HEK293 (cell line): ENCODE measurements around the gene KRT73.

ENCODE experiments used
- CTCF ChIA-PET: fragments of 350-600 bp; formaldehyde crosslinking; extraction: SDS; loops from one replicate; lab custom pipeline; 2021; ENCODE audit warnings: antibody characterized with exemption; lab: Yijun Ruan, JAX
- POLR2A ChIA-PET: fragments of 300-600 bp; formaldehyde crosslinking; extraction: SDS; loops from one replicate; lab custom pipeline; 2020; ENCODE audit warnings: antibody characterized with exemption, inconsistent platforms; lab: Yijun Ruan, JAX
- H3K27ac ChIP-seq: fragments of 200-500 bp; sonication (Bioruptor generic); 2 replicates; pipeline ENCODE4 v1.5.1; 2014; ENCODE audit warnings: low read depth, low read length, control low read depth, inconsistent platforms; ENCODE audit errors: extremely low read depth
- H3K36me3 ChIP-seq, 2 experiments: fragments of 200-500 bp in 1 of 2; sonication (Bioruptor generic) in 1 of 2; 1 replicate in 1 of 2; 2 replicates in 1 of 2; pipeline ENCODE4 v1.5.1; 2014 to 2017; ENCODE audit warnings: inconsistent platforms in 2 of 2, low read length in 2 of 2; ENCODE audit not compliant: control insufficient read depth in 2 of 2, insufficient read depth in 1 of 2
- H3K4me1 ChIP-seq: fragments of 200-500 bp; sonication (Bioruptor generic); 2 replicates; pipeline ENCODE4 v1.5.1; 2014; ENCODE audit warnings: mild to moderate bottlenecking, low read length, inconsistent platforms; ENCODE audit not compliant: control insufficient read depth, insufficient read depth
- H3K4me3 ChIP-seq: 2 replicates; pipeline ENCODE4 v1.5.1; 2011; ENCODE audit warnings: low read depth, mild to moderate bottlenecking, control low read depth, low read length, moderate library complexity
- H3K9me3 ChIP-seq: fragments of 200-500 bp; sonication (Bioruptor generic); 2 replicates; pipeline ENCODE4 v1.5.1; 2014; ENCODE audit warnings: low read depth, low read length, inconsistent platforms; ENCODE audit not compliant: control insufficient read depth, insufficient read depth
- AEBP2 ChIP-seq: fragments of 450-650 bp; formaldehyde crosslinking; IDR thresholded peaks from 2 replicates; pipeline ENCODE4 v1.5.1; 2016; ENCODE audit warnings: missing biosample characterization, missing genetic modification characterization, borderline replicate concordance
- BCL11A ChIP-seq: fragments of 450-650 bp; formaldehyde crosslinking; IDR thresholded peaks from 2 replicates; pipeline ENCODE4 v1.5.1; 2016; ENCODE audit warnings: low read depth, missing biosample characterization, missing genetic modification characterization
- CTCF ChIP-seq: fragments of 450-650 bp; formaldehyde crosslinking; IDR thresholded peaks from 2 replicates; pipeline ENCODE4 v1.5.1; 2016; ENCODE audit warnings: missing biosample characterization, missing genetic modification characterization
- GLI2 ChIP-seq: fragments of 450-650 bp; formaldehyde crosslinking; IDR thresholded peaks from 2 replicates; pipeline ENCODE4; 2017; ENCODE audit warnings: missing biosample characterization, missing genetic modification characterization, low read depth, borderline replicate concordance
- IKZF3 ChIP-seq: fragments of 450-650 bp; IDR thresholded peaks from 2 replicates; pipeline ENCODE4 v1.5.0; 2018; ENCODE audit warnings: missing biosample characterization, mild to moderate bottlenecking, missing genetic modification characterization, moderate library complexity
- KLF9 ChIP-seq: fragments of 450-650 bp; formaldehyde crosslinking; IDR thresholded peaks from 2 replicates; pipeline ENCODE4 v1.5.1; 2016; ENCODE audit warnings: missing biosample characterization, missing genetic modification characterization, low read depth
- SP2 ChIP-seq: fragments of 450-650 bp; formaldehyde crosslinking; IDR thresholded peaks from 2 replicates; pipeline ENCODE4 v1.5.1; 2016; ENCODE audit warnings: missing biosample characterization, missing genetic modification characterization
- SP3 ChIP-seq: fragments of 450-650 bp; formaldehyde crosslinking; IDR thresholded peaks from 2 replicates; pipeline ENCODE4 v1.5.1; 2016; ENCODE audit warnings: missing biosample characterization, missing genetic modification characterization
- ZBTB17 ChIP-seq: fragments of 450-650 bp; formaldehyde crosslinking; IDR thresholded peaks from 2 replicates; pipeline ENCODE4 v1.5.1; 2016; ENCODE audit warnings: missing biosample characterization, missing genetic modification characterization
- ZBTB8A ChIP-seq: fragments of 450-650 bp; formaldehyde crosslinking; IDR thresholded peaks from 2 replicates; pipeline ENCODE4 v1.5.1; 2016; ENCODE audit warnings: missing biosample characterization, missing genetic modification characterization
- ZFHX2 ChIP-seq: fragments of 450-650 bp; formaldehyde crosslinking; conservative IDR thresholded peaks from 2 replicates; pipeline ENCODE4 v1.5.1; 2016; ENCODE audit warnings: missing biosample characterization, missing genetic modification characterization
- ZNF24 ChIP-seq: fragments of 450-650 bp; formaldehyde crosslinking; IDR thresholded peaks from 2 replicates; pipeline ENCODE4 v1.5.1; 2016; ENCODE audit warnings: missing biosample characterization, missing genetic modification characterization
- ZNF26 ChIP-seq: fragments of 450-650 bp; formaldehyde crosslinking; IDR thresholded peaks from 2 replicates; pipeline ENCODE4 v1.5.1; 2016; ENCODE audit warnings: missing biosample characterization, missing genetic modification characterization
- ZNF37A ChIP-seq: fragments of 450-650 bp; IDR thresholded peaks from 2 replicates; pipeline ENCODE4 v1.5.1; 2018; ENCODE audit warnings: missing biosample characterization, missing genetic modification characterization
- ZNF513 ChIP-seq: fragments of 450-650 bp; IDR thresholded peaks from 2 replicates; pipeline ENCODE4 v1.5.1; 2018; ENCODE audit warnings: missing biosample characterization, missing genetic modification characterization
- ZNF555 ChIP-seq: fragments of 450-650 bp; formaldehyde crosslinking; conservative IDR thresholded peaks from 2 replicates; pipeline ENCODE4 v1.5.1; 2017; ENCODE audit warnings: missing biosample characterization, mild to moderate bottlenecking, missing genetic modification characterization, inconsistent platforms
- ZNF585B ChIP-seq: fragments of 450-650 bp; formaldehyde crosslinking; IDR thresholded peaks from 2 replicates; pipeline ENCODE4 v1.5.1; 2016; ENCODE audit warnings: missing biosample characterization, missing genetic modification characterization
- ZNF776 ChIP-seq: fragments of 450-650 bp; formaldehyde crosslinking; IDR thresholded peaks from 2 replicates; pipeline ENCODE4 v1.5.0; 2017; ENCODE audit warnings: missing biosample characterization, missing genetic modification characterization, borderline replicate concordance
- ZNF830 ChIP-seq: fragments of 450-650 bp; IDR thresholded peaks from 2 replicates; pipeline ENCODE4 v1.5.0; 2018; ENCODE audit warnings: missing biosample characterization, missing genetic modification characterization, low read depth, mild to moderate bottlenecking, moderate library complexity
- ZNF837 ChIP-seq: fragments of 450-650 bp; formaldehyde crosslinking; IDR thresholded peaks from 2 replicates; pipeline ENCODE4 v1.5.1; 2016; ENCODE audit warnings: missing biosample characterization, missing genetic modification characterization

Gene KRT73

GRCh38 chr12:52585066-52585465, 33.3 kb downstream of the KRT73 start (continued):
- TF ChIP-seq IKZF3 (tag by site-specific recombination) (no peak), ZNF24 (tag by site-specific recombination) (no peak), GLI2 (tag by site-specific recombination) (no peak), SP3 (tag by site-specific recombination) (no peak), ZNF513 (tag by site-specific recombination) (no peak)

- POLR2A ChIA-PET, result no interaction called here
These were observed 34.1 kb downstream of the KRT73 start for GRCh38 chr12:52584156-52584682.

More at GRCh38 chr12:52584156-52584682, 34.1 kb downstream of the KRT73 start:
- CTCF ChIA-PET, result interaction anchor here (0.7 to 9.9 kb wide), 16 partner anchors 39 to 441 kb away, joined by 3 to 127 read pairs (median 5); no protein-coding TSS in a partner anchor
- Histone ChIP-seq H3K4me1 (no peaks in the 10 kb centered on the region), H3K36me3 (no peaks in the 10 kb centered on the region), H3K4me3 (no peak overlapping the region), H3K9me3 (no peaks in the 10 kb centered on the region), H3K27ac (no peak overlapping the region)
- no peak for TF ChIP-seq AEBP2 (tag by site-specific recombination)
- no peak for TF ChIP-seq BCL11A (tag by site-specific recombination)
- no peak for TF ChIP-seq SP2 (tag by site-specific recombination)
- no peak for TF ChIP-seq ZBTB8A
- no peak for TF ChIP-seq ZNF776 (tag by site-specific recombination)
- TF ChIP-seq ZNF37A (tag by site-specific recombination), result no peak
- no peak for TF ChIP-seq KLF9 (tag by site-specific recombination)
- no peak for TF ChIP-seq ZBTB17
- no peak for TF ChIP-seq CTCF
- TF ChIP-seq ZNF585B, result no peak
- TF ChIP-seq ZFHX2, result no peak
- TF ChIP-seq ZNF830 (tag by site-specific recombination), result no peak
- no peak for TF ChIP-seq ZNF26 (tag by site-specific recombination)
- TF ChIP-seq ZNF555 (tag by site-specific recombination), result no peak
- no peak for TF ChIP-seq ZNF837 (tag by site-specific recombination)
